NCI-H524 treated with DMSO at 0.1 percent for 48 hours (cell line): ENCODE measurements around the gene DOCK9.

Experiments used
- DNase-seq: peaks from one replicate; lab custom pipeline; 2025; lab: John Stamatoyannopoulos, UW

Gene DOCK9

DNA sequence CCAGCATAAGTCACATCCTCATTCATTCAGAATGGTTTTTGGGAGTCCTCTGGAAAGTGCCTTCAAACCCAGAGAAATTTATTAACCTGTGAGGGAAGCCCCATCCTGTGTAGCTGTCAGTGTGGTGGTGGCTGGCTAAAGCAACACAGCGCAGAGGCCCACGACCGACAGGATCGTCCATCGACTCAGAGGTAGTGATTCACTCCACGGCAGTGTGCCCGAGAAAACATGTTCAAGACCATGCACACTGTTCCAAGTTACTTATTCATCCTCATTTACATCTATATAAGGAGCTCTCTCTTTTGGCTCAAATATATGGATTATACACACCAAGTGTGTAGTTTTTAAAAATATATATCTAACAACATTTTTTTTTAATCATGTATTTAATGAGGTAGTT, 129.1 kb downstream of the DOCK9 start:
- DNase-seq: no peak

DNA sequence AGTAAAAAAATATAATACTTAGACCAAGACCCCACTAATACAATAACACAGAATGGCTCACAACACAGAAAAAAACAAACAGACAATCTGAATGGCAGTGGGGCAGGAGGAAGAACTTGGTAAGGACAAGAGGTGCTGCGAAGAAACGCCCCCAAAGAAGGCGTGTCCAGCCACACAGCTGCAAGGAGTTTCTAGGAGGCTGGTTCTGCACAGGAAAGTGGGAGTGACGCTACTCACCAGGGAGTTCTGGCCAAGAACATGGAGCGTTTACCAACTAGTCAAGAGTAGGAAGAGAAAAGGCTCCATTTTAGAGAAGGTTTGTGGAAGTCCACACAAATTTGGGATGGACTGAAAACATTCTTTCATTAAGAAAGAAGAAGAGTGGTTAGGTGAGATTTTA, 130.1 kb downstream of the DOCK9 start:
- no peak for DNase-seq

DNA sequence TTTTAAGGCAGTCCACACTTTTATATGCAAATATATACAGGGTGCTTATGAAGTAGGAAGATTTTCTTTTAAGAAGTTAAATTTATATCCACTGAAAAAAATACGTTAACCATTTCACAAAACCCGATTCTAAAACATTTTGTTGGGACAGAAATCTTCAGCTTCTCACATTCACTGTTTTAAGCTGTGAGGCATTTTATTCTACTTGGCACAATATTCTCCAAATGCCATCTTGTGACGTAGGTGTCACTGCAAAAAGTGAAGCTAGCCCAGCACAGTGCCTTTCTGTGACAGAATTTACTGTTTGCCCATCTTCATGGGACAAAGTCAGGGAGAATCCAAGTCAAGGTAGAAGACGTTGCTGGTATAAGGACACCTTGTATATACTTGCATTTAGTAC, 130.9 kb downstream of the DOCK9 start:
- no peak for DNase-seq

DNA sequence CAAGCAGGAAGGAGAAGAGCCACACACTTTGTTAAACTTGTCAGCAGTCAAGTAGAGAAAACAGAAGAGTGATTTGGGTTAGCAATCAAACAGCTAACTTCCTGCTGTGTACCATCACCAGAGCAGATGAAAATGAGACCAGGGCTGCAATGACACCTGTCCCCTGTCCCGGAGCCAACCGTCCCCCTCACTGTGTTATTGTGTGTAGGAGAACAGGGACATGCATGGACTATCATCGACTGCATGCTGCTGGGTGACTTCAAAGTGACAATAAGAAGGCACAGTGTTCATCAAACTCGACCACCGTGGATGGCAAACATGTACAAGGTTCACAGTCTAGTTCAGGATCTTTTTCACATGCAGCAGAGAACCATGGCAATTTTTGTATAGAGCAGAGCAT, 131.3 kb downstream of the DOCK9 start:
- DNase-seq: no peak

DNA sequence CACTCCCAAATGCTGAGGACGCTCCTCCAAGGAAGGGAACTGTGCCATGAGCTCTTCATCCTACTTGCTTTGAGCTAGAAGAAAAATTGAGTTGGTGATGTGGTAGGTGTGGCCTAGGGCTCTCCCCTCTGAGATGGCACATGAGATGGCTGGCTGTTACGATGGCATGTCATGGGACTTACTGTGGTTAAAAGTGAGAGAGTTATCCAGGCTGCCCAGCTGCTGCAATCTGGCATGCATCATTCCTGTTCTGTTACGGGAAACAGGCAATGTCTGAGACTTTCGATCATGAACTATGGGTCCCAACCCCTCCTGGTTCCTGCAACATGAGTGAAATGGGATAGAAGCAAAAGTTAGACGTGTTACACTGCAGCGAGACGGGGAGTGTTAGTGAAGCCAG, 132.1 kb downstream of the DOCK9 start:
- no peak for DNase-seq

DNA sequence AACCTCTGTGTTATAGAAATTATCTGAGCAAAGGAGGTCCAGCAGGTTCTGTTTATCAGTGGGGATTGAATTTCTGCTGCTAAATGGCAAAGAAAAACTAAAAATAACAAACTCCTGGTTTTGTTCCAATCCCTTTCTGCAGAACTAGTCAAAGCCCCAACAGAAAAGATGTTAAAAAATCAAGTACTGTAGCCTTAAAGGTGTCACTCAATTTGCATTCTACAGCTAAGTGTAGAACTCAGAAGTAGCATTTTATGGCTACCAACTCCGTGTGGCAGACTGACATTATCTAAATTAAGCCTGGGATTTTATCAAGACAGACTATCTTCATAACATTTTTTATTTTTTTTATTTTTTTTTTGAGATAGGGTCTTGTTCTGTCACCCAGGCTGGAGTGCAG, 133.8 kb downstream of the DOCK9 start:
- no peak for DNase-seq

DNA sequence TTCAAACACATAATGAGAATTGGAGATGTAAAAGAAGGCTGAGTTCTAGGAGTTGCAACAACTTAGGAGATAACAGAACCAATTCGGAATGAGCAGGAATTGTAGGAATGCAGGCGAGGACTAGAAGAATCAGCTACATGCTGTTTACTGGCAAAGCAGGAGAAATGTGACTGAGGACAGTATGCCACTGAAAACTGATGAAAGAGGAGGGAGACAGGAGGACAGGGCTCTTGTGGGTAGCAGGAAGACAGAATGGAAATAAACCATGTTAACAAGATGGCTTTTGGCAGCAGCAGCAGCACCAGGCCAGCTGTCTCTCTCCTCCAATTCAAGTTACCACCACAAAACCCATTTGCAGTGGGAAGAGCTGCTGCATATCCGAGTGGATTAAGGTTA, 134.4 kb downstream of the DOCK9 start:
- DNase-seq: no peak

DNA sequence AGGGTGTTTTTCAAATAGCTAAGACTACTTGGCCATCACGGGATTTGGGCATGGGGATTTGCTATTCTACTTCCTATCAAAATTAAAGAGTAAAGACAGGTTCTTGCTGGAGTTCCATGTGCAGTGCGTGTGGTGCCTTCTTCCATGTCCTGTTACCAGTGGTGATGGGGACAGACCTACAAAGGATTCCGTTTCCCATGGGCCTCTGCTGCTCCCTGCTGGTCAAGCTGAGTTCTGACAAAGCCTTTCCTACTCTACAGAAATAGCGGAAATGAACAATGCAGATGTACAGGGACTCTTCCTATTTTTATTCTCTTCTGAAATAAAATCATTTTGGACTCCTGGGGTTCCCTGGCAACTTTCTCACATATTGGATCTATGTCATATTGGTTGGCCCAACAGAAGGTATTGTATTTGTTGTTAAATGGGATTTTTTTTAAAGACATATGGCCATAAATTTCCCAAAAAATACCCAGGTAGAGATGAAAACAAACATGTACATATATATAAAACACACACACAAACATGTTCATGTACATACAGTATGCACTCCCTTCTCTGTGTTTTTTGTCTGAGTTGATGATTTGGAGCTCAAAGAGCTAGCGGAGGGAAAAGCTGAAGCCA, 134.9 kb downstream of the DOCK9 start:
- no peak for DNase-seq

DNA sequence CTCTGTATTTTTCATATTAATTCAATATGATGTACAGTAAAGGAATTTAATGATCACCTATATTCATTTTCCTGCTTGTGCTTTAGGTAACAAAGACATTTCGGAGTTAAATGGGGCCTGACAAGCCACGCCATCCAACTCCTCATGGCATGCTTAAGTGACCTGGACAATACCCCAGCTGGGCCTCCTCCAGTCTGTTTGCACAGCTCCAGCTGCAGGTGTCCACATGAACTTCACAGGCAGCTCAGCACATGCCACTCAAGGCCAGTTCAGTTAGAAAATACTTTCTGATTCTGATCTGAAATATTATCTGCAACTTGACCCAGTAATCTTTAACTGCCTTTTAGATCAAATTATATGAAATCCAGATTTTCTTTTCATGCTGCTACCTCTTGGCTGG, 135.8 kb downstream of the DOCK9 start:
- DNase-seq: no peak

DNA sequence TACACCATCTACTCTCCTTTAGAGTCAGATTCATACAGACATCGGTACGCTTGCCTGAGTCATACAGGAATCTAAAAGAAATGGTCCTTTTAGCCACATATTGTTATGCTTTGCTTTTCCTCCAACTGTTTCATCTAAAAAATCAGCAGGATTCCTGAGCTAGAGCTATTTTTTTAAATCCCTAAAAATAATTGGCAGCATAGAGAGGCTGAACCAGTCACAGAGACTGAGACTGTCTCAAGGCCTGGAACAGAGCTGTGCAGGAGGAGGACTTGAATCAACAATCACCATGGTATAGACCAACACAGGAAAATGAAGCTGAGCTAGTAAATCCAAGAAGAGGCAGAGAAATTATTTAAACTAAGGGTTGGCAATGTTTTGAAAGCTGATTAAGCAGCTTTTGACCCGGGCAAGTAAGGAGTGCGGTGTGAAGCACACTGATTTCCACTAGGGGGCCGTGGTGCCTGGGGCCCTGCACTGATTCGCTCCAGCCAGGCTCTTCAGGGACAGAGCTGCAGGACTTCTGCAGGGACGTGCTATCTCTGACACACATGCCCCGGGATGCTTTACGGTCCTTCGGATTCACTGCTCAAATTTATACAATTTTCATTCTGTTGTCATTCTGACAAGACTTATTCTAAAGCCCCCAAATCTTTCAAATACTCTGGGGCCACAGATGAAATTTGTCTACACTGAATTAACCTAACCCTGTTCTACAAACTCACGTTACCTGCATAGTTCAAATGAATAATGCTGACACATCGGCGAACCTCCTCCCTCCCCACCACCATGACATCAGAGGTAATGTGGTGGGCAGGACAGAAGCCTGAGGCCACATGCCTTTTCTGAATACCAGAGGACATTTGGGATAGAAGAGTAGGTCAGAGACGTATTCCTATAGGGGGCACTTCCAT, 137.8 kb downstream of the DOCK9 start:
- DNase-seq: no peak

DNA sequence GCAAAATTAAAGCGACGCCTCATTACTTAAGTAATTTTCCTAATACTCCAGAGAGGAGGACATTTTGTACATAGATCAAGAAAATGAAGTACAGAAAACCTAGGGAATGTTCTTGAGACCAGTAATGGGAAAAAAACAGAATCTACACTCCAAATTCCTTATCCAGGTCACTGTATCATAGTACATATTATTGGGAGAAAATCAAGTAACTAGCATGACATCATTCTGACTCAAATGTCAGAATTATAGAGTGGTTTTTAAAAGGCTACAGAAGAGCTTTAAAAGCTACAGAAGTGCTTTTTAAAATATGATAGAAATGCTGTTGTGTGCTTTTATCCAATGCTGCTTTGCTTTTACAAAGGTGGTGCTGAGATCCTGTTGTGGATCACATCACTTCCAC, 139.1 kb downstream of the DOCK9 start:
- no peak for DNase-seq

DNA sequence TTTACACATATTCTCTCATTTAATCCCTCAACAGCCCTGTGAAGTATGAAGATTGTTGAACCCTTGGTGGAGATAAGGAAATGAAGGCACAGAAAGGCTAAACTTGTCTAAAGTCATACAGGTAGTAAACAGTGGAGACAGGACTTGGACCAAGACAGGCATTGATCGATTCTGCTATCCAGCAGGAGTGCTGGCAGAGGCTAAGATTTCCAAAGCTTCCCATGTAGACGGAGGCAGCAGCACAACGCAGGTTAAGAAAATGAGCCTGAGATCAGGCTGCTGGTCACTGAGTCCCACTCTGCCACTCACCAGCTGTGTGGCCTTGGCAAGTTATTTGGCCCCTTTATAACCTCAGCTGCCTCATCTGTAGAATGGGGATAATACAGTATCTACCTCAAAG, 140.0 kb downstream of the DOCK9 start:
- no peak for DNase-seq

DNA sequence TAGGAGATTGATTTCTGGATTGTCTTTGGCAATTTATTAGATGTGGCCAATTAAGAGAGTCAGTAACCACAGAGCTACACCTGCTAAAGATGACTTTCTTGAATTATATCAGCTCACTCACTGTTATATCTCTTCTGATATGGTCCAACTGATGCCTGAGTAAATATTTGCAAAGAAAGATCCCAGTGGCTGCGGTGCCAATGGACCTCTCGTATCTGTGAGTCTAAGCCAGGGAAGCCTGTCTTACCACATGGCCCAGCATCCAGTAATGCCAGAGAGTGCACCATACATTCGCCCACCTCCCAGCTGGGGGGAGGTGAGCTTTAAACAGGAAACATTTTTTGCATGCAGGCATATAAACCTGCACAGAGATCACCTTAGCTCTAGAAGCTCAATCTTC, 142.7 kb downstream of the DOCK9 start:
- DNase-seq: no peak

DNA sequence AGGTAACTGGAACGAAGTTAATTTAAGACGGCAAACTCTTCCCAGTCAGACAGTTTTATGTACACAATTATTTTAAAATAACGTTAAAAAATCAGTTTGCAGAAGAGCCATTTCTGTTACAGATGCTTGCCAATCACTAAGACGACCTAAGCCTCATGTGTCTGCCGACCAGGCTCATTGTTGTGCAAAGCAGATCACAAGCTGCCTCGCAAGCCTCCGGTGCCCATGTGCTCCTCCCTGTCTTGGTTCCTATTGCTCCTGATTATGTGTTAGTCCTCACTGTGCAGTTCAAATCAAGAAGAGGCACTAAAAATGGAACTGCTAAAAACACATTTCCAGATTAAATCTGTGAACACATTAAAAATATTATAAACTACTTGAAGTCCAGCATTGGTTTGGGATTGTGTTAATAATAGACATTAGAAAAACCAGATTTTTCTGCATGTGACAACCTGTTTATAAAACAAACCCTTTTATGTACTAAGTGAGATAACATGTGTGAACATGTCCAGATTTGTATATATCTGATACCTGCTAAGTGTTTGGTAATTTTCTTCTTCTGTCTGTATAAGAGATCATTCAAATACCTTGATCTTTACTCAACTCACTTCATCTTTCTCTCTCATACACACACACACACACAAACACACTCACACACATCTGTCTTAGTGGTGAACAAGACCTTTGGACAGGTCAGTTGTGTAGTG, 143.5 kb downstream of the DOCK9 start:
- DNase-seq: no peak

DNA sequence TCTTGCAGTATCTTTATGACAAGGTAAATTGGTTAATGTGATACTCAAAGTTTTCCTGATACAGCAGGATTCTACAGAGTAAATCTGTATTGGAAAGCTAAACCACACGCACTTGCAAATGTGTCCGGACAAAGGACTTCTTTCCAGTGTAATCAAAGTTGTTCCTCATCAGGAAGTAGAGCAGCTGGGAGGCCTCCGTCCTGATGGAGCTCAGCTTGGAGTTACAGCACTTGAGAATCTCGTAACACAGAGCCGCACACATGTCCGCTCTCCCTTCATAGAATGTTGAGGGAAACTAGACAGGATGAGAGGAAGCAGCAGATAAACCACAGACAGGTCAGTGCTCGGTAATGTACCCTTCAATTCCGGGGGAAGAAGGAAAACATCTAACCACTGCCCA, 146.6 kb downstream of the DOCK9 start:
- DNase-seq: no peak

DNA sequence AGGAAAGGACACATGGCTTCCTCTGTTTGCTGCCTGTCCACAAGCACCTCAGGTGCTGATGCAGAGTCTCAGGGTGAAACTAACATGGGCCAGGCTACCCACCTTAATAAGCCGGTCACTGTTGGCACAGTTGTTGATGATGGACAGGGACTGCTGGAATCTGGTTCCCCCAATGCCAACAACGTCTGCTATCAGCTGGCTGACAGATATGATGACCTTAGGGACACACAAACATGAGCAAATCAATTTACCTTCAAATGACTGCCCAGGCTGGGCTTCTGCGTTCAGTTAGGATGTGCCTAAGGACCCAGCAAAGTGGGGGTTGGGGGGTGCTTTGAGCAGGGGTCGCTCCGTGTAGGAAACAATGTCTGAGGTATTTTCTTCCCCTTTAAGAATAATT, 148.3 kb downstream of the DOCK9 start:
- DNase-seq: no peak

DNA sequence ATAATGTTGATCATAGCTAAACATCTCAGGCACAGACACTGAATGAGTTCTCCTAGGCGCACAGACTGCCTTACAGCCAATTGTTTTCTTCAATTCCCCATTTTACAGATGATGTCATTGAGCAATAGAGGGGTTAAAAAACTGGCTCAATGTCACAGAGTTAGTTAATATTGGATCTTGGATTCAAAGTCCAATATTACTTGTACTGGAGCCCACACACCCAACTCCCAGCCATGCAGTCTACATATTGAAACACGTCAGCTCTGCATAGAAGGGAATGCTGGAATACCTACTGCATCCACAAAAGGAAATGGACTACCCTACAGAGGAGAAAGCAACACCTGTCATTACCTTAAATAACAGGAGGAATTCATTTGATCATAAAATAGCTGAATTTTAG, 149.2 kb downstream of the DOCK9 start:
- DNase-seq: no peak

DNA sequence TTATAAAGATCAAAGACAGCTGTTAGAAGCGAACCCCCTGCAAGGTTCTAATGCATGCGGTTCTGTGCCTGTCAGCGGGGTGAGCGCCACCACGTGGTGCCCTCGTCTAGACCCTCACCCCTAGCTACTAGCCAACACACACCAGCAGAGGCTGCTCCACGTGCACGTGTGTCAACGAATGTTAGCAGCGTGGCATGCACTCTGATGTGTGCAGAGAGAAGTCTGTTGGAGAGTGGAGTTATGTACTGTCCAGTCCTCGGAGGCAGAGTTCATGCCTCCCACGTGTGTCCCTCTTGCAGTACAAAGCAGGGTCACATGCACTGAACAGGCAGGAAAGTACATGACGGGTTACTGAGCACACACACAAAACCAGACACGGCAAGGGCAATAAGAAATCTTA, 150.4 kb downstream of the DOCK9 start:
- DNase-seq: no peak

DNA sequence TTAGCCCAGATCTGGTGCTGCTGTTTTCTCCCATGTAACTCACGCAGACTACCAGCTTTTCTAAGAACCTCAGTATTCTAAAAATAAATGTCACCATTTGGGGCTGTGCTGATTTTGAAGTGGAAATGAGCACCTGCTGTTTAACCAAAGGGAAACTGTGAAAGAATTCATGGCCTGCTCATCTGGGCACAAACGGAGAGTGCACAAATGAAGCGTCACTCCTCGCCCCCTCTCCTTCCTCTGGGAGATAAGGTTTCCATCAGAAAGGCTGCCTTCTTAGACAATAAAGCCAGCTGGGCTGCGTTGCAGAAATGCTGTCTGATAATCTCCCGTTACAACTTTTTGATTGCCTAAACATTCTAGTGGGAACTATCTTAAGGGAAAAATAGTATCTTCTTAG, 151.7 kb downstream of the DOCK9 start:
- DNase-seq: no peak

DNA sequence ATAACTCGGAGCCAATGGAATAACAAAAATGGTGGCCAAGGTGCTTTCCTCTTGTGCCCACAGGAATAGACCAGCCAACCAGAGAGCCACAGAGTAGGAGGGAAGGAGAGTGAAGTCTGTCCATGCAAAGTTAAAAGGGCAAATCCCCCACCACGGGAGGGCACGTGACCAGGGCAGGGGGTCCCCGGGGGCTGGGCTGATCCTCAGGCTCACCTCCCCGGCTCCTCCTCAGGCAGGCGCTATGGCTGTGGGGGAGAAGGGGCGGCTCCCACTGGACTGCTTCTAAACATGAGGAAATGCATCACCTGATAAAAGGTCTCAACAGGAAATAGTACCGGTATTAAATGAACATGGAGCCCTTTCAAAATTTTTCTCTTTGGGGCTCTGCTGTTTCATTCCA, 152.2 kb downstream of the DOCK9 start:
- no peak for DNase-seq

DNA sequence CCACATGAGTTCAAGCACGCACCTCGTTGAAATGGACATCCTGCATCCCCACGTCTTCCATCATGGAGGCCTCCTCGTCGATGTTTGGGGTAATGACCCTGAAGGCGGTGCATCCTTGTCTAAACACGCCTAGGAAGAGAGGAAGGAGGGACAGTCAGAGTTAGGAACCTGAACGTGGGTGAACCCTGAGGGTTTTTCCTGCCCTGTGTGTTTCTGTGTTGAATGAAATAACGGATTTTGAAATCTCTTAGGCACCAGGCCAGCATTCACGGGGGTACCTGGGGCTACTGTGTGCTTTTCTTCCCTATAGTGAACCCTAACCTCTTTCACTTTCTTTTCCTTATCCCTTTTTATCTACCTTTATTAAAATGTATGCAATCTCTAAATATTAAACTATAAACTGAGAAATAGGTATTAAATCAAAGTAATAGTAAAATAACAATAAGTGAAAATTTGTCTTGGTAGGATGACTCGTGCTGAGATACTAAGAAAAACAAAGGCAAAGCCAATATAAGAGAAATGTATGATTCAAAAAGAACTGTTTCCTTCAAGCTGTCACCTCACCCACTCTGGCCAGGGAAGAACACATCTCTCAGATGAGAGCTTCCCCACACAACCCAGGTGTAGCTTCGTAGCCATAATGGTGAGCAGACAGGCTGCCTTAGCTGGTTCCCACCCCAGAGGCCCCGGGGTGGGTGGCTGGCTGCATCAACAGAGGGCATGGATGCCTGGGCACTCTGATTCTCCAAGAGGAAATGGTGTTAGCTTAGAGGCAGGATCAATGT, 153.3 kb downstream of the DOCK9 start:
- DNase-seq: no peak

DNA sequence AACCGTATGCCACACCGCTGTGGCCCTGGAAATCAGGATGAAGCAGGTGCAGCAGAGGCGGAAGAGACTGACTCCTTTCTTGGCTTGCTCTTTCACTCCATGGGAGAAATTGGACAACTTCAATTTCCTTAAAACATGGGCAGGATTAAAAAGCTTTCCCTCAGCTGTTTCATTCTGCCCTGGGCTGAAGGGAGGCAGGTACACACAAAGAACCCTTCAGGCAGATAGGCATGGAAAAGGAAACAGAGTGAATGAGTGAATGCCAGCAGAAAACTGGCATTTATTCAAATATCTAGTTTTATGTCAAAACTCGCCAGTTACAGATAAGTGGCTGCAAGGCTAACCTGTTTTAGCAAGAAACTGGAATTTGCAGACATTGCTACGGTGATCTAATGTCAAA, 154.4 kb downstream of the DOCK9 start:
- DNase-seq: no peak
